GM18867 (cell line): ENCODE measurements around the gene FOXD1.

Experiments used
- ATAC-seq: cut with Tn5 transposase; IDR thresholded peaks from one replicate; pipeline ENCODE4 v1.9.1; 2021; ENCODE audit warnings: mild to moderate bottlenecking, moderate library complexity; ENCODE audit not compliant: unreplicated experiment

Gene FOXD1

GRCh38 chr5:73441378-73441777 is 7.2 kb downstream of the FOXD1 start:
- ATAC-seq = no peak

DNA sequence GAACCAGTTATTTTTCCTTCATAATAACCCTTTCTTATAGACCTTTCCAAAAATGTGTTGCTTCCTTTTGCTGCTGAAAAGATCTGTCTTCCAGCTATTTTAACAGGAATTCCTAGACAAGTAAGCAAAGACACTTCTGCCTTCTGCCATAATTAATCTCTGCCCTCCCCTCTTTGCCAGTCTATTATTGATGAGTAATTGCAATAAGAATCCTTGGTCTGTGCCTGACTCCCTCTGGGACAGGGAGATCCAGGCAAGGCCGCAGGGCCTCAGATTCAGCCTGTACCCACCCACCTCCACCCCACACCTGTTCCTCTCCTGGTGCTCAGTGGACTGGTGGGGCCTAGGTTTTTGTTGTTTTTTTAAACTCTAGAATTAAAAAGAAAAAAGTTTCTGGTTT is 8.3 kb downstream of the FOXD1 start:
- no peak for ATAC-seq

- ATAC-seq = no peak
Measured at GRCh38 chr5:73438645-73439470, 9.7 kb downstream of the FOXD1 start.

GRCh38 chr5:73437777-73438644 is 10.6 kb downstream of the FOXD1 start:
- no peak for ATAC-seq

GRCh38 chr5:73437101-73437776 is 11.3 kb downstream of the FOXD1 start:
- ATAC-seq = no peak

GRCh38 chr5:73436535-73437100 is 12.0 kb downstream of the FOXD1 start:
- ATAC-seq = no peak

GRCh38 chr5:73435759-73436534 is 12.6 kb downstream of the FOXD1 start:
- ATAC-seq = no peak

GRCh38 chr5:73434907-73435306 is 13.7 kb downstream of the FOXD1 start:
- ATAC-seq = no peak

- no peak for ATAC-seq
Measured at GRCh38 chr5:73434461-73434860, 14.1 kb downstream of the FOXD1 start.

GRCh38 chr5:73433982-73434342 is 14.6 kb downstream of the FOXD1 start:
- no peak for ATAC-seq

DNA sequence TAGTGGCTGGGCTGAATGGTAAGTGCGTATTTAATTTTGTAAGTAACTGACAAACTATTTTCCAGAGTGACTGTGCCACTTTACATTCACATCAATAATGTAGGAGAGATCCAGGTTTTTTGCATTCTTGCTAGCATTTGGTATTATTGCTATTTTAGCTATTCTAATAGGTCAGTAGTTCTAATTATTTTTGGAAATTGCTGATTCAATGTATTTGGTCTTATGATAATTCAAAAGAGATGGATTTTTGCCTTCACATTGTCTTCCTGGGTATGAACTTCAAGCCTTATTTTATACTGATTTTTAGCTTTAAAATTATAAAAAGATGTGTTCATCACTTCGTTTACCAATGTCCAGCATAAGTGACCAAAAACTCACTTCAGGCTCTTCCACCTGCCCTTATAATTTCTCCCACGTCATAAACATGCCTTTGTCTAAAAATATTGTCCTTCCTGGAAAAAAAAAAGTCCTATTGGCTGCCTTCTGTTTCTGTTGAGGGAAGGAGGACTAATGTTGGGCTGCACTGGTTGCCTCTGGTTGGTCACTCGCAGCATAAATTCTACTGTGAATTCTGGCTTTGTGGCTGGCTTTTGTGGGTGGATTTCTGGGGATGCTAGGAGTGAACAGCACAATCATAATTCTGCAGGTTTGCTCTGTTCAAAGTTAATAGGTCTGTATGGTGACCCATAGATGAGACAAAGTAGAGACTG is 15.2 kb downstream of the FOXD1 start:
- ATAC-seq = no peak

DNA sequence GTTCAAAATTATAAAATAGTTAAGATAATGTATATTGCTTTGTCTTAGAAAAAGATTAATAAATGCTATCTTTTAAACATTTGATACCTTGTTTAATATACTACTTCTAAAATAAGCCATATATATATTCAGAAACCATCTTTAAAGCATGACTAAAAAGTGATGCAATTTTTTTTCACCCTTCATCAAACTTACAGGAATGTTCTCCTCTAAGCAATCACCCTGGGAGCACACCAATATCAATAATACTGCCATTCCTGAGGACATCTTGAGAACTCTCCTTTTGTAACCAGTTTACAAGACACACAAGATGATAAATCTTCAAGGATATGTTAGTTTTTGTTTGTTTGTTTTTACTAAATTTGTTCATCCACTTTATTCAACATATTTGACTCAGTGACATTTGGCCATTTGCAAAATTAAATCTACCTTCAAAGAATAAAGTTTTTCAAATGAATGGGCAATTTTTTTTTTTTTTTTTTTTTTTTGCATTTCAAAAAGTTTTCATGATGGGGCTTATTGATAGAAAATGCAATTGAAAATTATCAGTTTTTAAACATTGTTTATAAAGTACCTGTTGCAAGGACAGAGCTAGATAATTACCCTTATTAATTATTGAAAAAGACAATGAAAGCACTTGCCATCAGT is 17.2 kb downstream of the FOXD1 start:
- ATAC-seq = no peak

DNA sequence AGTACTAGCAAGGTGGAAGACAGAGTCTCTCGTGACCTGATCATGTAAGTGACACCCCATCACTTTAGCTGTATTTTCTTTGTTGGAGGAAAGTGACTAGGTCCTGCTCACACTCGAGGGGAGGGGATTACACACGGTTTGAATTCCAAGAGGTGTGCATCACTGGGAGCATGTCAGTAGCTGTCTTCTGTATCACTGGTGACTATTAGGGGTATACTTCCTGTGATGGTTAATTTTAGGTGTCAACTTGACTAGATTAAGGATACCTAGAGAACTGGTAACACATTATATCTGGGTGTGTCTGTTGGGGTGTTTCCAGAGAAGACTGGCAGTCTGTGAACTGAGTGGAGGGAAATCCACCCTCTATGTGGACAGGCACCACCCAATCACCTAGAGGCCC is 22.5 kb downstream of the FOXD1 start:
- ATAC-seq = no peak

GRCh38 chr5:73424556-73424977 is 24.0 kb downstream of the FOXD1 start:
- no peak for ATAC-seq

DNA sequence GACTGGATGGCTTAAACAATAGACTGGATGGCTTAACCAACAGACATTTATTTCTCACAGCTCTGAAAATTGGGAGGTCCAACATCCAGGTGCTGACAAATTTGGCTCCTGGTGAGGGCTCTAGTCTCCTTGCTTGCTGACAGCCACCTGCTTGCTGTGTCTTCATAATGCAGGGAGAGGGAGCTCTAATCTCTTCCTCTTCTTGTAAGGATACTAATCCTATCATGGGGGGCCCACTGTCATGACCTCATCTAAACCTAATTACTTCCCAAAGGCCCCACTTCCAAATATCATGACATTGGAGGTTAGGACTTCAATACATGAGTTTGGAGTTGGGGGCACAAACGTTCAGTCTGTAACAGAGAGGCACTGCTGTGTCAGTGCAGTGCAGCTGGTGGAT is 26.4 kb downstream of the FOXD1 start:
- no peak for ATAC-seq

DNA sequence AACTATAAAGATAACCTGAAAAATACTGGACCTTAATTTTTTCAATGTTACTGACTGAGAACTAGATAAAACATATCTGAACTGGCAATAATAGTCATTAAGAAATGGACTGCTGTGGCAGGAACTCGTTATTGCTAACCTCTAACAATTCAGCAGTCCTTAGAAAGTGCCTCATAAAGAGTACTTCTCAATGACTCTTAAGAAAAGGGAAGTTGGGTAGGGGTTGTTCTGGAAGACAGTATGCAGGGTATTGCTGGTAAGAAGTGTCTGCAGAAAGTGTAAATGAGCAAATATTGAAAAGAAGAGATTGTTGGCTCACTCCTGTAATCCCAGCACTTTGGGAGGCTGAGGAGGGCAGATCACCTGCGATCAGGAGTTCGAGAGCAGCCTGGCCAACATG is 27.9 kb downstream of the FOXD1 start:
- ATAC-seq = no peak

DNA sequence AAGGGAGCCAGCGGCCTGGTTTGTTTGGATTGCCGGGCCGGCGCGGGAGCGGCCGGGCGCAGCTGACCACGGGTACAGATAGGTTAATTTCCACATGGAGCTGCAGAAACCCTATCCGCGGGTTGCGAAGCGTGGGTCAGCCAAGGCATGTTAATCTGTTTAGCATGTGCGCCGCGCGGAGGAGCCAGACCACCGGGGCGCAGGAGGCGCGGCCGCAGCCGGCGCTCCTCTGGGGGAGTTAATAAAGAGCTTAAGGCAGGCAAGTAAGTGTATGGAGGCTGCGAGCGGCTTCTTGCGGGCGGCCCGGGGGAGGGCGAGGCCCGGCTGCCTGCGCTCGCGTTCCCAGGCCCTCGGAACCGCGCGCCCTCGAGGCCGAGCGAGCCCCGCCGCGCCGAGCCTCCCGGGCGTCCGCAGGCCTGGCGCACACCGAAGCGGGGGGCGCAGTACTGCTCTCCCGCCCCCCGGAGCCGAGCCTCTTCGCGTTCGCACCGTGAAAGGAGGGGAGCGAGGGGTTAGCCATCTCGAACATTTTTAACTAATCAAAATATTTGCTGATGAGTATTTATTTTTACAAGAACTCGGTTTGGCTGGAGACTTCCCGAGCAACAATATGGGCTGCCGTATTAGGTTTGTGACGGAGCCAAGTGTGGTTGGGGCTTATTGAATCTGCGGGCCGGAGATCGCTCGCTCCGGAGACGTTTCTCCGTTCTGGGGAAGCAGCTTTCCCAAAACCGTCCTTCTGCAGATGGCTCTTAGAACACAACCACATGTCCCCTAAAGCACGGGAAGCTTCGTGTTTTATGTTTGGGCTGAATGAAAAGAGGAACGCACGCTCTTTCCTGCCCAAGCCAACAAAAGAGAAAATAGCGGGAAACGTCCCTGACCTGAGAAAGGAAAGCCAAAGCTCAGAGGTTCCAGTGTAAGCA is 28.8 kb downstream of the FOXD1 start:
- no peak for ATAC-seq

- ATAC-seq = no peak
Measured at GRCh38 chr5:73419117-73419464, 29.5 kb downstream of the FOXD1 start.
